Neuronal stem cell (in vitro differentiated cells): ENCODE data around the gene SAMD10.

Source experiments
- DNase-seq: peaks from one replicate; pipeline ENCODE4 v3.0.0-alpha.2; 2013; ENCODE audit warnings: low spot score
- H2AFZ ChIP-seq: one replicate; pipeline ENCODE4 v1.6.1; 2013; ENCODE audit warnings: mild to moderate bottlenecking, low read length, inconsistent platforms
- H2AK5ac ChIP-seq: 2 replicates; pipeline ENCODE4 v1.6.1; 2013; ENCODE audit warnings: low read depth, mild to moderate bottlenecking, inconsistent platforms, low read length, moderate library complexity, mixed read lengths
- H2BK120ac ChIP-seq: 2 replicates; pipeline ENCODE4 v1.6.1; 2013; ENCODE audit warnings: low read depth, mild to moderate bottlenecking, inconsistent platforms, low read length, moderate library complexity, mixed read lengths
- H2BK12ac ChIP-seq: one replicate; pipeline ENCODE4 v1.6.1; 2013; ENCODE audit warnings: low read length, inconsistent platforms
- H2BK15ac ChIP-seq: 2 replicates; pipeline ENCODE4 v1.6.1; 2013; ENCODE audit warnings: mild to moderate bottlenecking, low read length, inconsistent platforms, mixed read lengths
- H2BK5ac ChIP-seq: one replicate; pipeline ENCODE4 v1.6.1; 2013; ENCODE audit warnings: inconsistent platforms, mild to moderate bottlenecking, low read length, moderate library complexity
- H3K14ac ChIP-seq: one replicate; pipeline ENCODE4 v1.6.1; 2013; ENCODE audit warnings: low read length, inconsistent platforms
- H3K18ac ChIP-seq: 2 replicates; pipeline ENCODE4 v1.6.1; 2013; ENCODE audit warnings: low read length, inconsistent platforms
- H3K23ac ChIP-seq: 2 replicates; pipeline ENCODE4 v1.6.1; 2013; ENCODE audit warnings: low read depth, mild to moderate bottlenecking, mixed read lengths, low read length, inconsistent platforms; ENCODE audit not compliant: poor library complexity
- H3K27ac ChIP-seq: replicated peaks from 3 replicates; pipeline ENCODE4 v1.5.1; 2013; ENCODE audit warnings: low read length, inconsistent platforms
- H3K27me3 ChIP-seq, 3 experiments: 2 replicates each; pipeline ENCODE4 v1.6.1; 2013; ENCODE audit warnings: low read length in 3 of 3, mild to moderate bottlenecking in 2 of 3, inconsistent platforms in 1 of 3, low read depth in 1 of 3, mixed read lengths in 1 of 3, moderate library complexity in 1 of 3; ENCODE audit not compliant: control insufficient read depth in 3 of 3, insufficient read depth in 3 of 3
- H3K36me3 ChIP-seq, 2 donors: replicated peaks in 1 of 2; 2 replicates each; pipeline ENCODE4 v1.6.1; 2013; ENCODE audit warnings: low read length in 2 of 2; ENCODE audit not compliant: control insufficient read depth in 2 of 2, insufficient read depth in 2 of 2
- H3K4ac ChIP-seq: 2 replicates; pipeline ENCODE4 v1.6.1; 2013; ENCODE audit warnings: inconsistent platforms, mild to moderate bottlenecking, low read length, moderate library complexity
- H3K4me1 ChIP-seq, 2 donors: 1 replicate in 1 of 2; 2 replicates in 1 of 2; pipeline ENCODE4 v1.6.1; 2013; ENCODE audit warnings: low read length in 2 of 2, low read depth in 1 of 2; ENCODE audit not compliant: control insufficient read depth in 2 of 2, insufficient read depth in 1 of 2
- H3K4me2 ChIP-seq: one replicate; pipeline ENCODE4 v1.6.1; 2013; ENCODE audit warnings: mild to moderate bottlenecking, low read length, inconsistent platforms; ENCODE audit not compliant: insufficient read depth, poor library complexity, severe bottlenecking
- H3K4me3 ChIP-seq, 2 donors: 2 replicates each; pipeline ENCODE4 v1.5.1; 2013; ENCODE audit warnings: low read length in 2 of 2, mild to moderate bottlenecking in 2 of 2, inconsistent platforms in 1 of 2, moderate library complexity in 1 of 2
- H3K79me1 ChIP-seq: one replicate; pipeline ENCODE4 v1.6.1; 2013; ENCODE audit warnings: low read depth, mild to moderate bottlenecking, inconsistent platforms, low read length, moderate library complexity
- H3K9ac ChIP-seq: one replicate; pipeline ENCODE4 v1.6.1; 2013; ENCODE audit warnings: mild to moderate bottlenecking, low read depth, low read length, inconsistent platforms; ENCODE audit not compliant: poor library complexity
- H3K9me3 ChIP-seq, 2 donors: replicated peaks in 1 of 2; 2 replicates each; pipeline versions ENCODE3 to v1.6.1; 2013; ENCODE audit warnings: low read length in 2 of 2, mild to moderate bottlenecking in 2 of 2, inconsistent platforms in 1 of 2, low read depth in 1 of 2, mixed read lengths in 1 of 2, moderate library complexity in 1 of 2; ENCODE audit not compliant: control insufficient read depth in 2 of 2, insufficient read depth in 1 of 2
- H4K8ac ChIP-seq: one replicate; pipeline ENCODE4 v1.6.1; 2013; ENCODE audit warnings: low read depth, mild to moderate bottlenecking, inconsistent platforms, low read length, moderate library complexity
- H4K91ac ChIP-seq: one replicate; pipeline ENCODE4 v1.6.1; 2013; ENCODE audit warnings: low read length, low read depth, mild to moderate bottlenecking, inconsistent platforms; ENCODE audit not compliant: poor library complexity
- WGBS, 2 donors: extraction: QIAGEN DNeasy Blood & Tissue Kit; methylation state at CpG; one replicate each; pipeline ENCODE4 v1.1.7; 2013; ENCODE audit warnings: missing lambda C conversion rate in 2 of 2, mixed read lengths in 1 of 2; ENCODE audit not compliant: insufficient read length in 2 of 2, insufficient replicate concordance in 1 of 2; ENCODE audit errors: extremely low coverage in 2 of 2; 5-methylcytosine and 5-hydroxymethylcytosine counted together

The SAMD10 gene

GRCh38 chr20:64001607-64002011 lies 22.2 kb upstream of the SAMD10 start:
- H2BK120ac ChIP-seq: no peak overlapping the region
- no peak overlapping the region for H3K9ac ChIP-seq
- H2BK15ac ChIP-seq: no peak overlapping the region
- no peak overlapping the region for H3K4me2 ChIP-seq
- no peak overlapping the region for H3K14ac ChIP-seq
- DNase-seq: no peak
- H4K8ac ChIP-seq: no peak overlapping the region
- H3K4ac ChIP-seq: no peak overlapping the region
- H2BK12ac ChIP-seq: no peak overlapping the region
- H3K27me3 ChIP-seq: no peaks in the 10 kb centered on the region
- no peak overlapping the region for H3K4me3 ChIP-seq
- no peak overlapping the region for H3K23ac ChIP-seq
- H2AFZ ChIP-seq: no peak overlapping the region
- H3K4me1 ChIP-seq: no peaks in the 10 kb centered on the region
- no peak overlapping the region for H4K91ac ChIP-seq
- H3K9me3 ChIP-seq: peaks cover 0 to 2% of the 10 kb centered on the region in 2 donors
- peaks cover 1% of the 10 kb centered on the region for H3K79me1 ChIP-seq
- H3K27ac ChIP-seq: no peak overlapping the region
- no peak overlapping the region for H2AK5ac ChIP-seq
- no peak overlapping the region for H2BK5ac ChIP-seq
- no CpG with 5 or more reads among the region's 11 CpGs for WGBS, 2 donors
- peaks cover 49 to 77% of the 10 kb centered on the region in 2 donors for H3K36me3 ChIP-seq
- no peak overlapping the region for H3K18ac ChIP-seq

DNA sequence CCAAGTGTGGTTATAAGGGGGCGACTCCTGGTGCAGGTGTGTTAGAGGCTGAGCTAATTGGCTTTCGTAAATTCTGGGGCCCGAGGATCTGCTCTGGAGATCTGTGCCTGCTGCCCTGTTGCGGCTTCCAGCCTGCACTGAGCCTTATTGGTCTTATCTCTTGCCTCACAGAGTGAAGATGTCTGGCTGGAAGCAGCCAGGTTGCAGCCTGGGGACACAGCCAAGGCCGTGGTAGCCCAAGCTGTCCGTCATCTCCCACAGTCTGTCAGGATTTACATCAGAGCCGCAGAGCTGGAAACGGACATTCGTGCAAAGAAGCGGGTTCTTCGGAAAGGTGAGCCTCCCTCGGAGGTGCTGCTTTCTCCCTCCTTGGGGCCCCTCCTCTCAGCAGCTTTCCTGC lies 21.5 kb upstream of the SAMD10 start:
- H3K4me2 ChIP-seq: no peak overlapping the region
- H2BK120ac ChIP-seq: no peak overlapping the region
- no peak overlapping the region for H4K8ac ChIP-seq
- H2BK15ac ChIP-seq: no peak overlapping the region
- H3K18ac ChIP-seq: no peak overlapping the region
- no peaks in the 10 kb centered on the region for H3K27me3 ChIP-seq
- H4K91ac ChIP-seq: no peak overlapping the region
- no CpG with 5 or more reads among the region's 12 CpGs for WGBS, 2 donors
- no peak overlapping the region for H2BK12ac ChIP-seq
- no peak overlapping the region for H3K27ac ChIP-seq
- H3K79me1 ChIP-seq: no peaks in the 10 kb centered on the region
- peak overlapping the region in 1 of 2 donors; percentile 25 for H3K4me3 ChIP-seq
- no peaks in the 10 kb centered on the region for H3K4me1 ChIP-seq
- H3K9ac ChIP-seq: no peak overlapping the region
- no peak overlapping the region for H2AK5ac ChIP-seq
- no peak overlapping the region for H3K14ac ChIP-seq
- H3K4ac ChIP-seq: no peak overlapping the region
- no peak overlapping the region for H2AFZ ChIP-seq
- no peak overlapping the region for H3K23ac ChIP-seq
- no peak overlapping the region for H2BK5ac ChIP-seq
- peaks cover 50 to 78% of the 10 kb centered on the region in 2 donors for H3K36me3 ChIP-seq
- H3K9me3 ChIP-seq: peaks cover 0 to 2% of the 10 kb centered on the region in 2 donors
- no peak for DNase-seq

- Histone ChIP-seq H3K9me3 (no peaks in the 10 kb centered on the region), H2AK5ac (no peak overlapping the region), H3K27me3 (peaks cover 0 to 3% (median 0%) of the 10 kb centered on the region in 3 experiments), H3K36me3 (peaks cover 20 to 54% of the 10 kb centered on the region in 2 donors), H3K27ac (no peak overlapping the region), H3K4me3 (no peak overlapping the region), H3K14ac (no peak overlapping the region), H3K4ac (no peak overlapping the region), H3K9ac (peak overlapping the region; percentile 30), H2BK15ac (no peak overlapping the region), H4K8ac (no peak overlapping the region), H3K79me1 (peaks cover 10% of the 10 kb centered on the region), H3K4me2 (no peak overlapping the region), H2AFZ (no peak overlapping the region), H3K23ac (no peak overlapping the region), H3K4me1 (peaks cover 11 to 14% of the 10 kb centered on the region in 2 donors), H4K91ac (no peak overlapping the region), H2BK12ac (no peak overlapping the region), H2BK5ac (no peak overlapping the region), H3K18ac (no peak overlapping the region), H2BK120ac (no peak overlapping the region)
- no CpG with 5 or more reads among the region's 14 CpGs for WGBS, 2 donors
- no peak for DNase-seq
These were observed 3.5 kb upstream of the SAMD10 start for GRCh38 chr20:63982937-63983336.

GRCh38 chr20:63980806-63981728 lies 1.6 kb upstream of the SAMD10 start, which contains the start of gene PRPF6:
Gene PRPF6, plus strand, starts transcription at chr20:63981132. Its CDS starts 114 bp downstream, at chr20:63981246.
- whole genome bisulfite sequencing, 2 donors: no CpG with 5 or more reads among the region's 75 CpGs
- peak within 1 kb of the TSS; percentile 99 for H2AK5ac ChIP-seq
- H3K4ac ChIP-seq: peak within 1 kb of the TSS; percentile 91
- peak within 1 kb of the TSS; percentile 93 for H3K9ac ChIP-seq
- H2AFZ ChIP-seq: peak within 1 kb of the TSS; percentile 88
- H3K36me3 ChIP-seq: peaks cover 16 to 37% of the 10 kb centered on the region in 2 donors
- H3K4me3 ChIP-seq: peak within 1 kb of the TSS; percentile 92 to 93
- peak within 1 kb of the TSS; percentile 77 for H2BK5ac ChIP-seq
- peak within 1 kb of the TSS; percentile 96 for H3K14ac ChIP-seq
- peak within 1 kb of the TSS; percentile 98 for H3K23ac ChIP-seq
- H4K8ac ChIP-seq: peak within 1 kb of the TSS; percentile 98
- peak within 1 kb of the TSS; percentile 85 for H3K27ac ChIP-seq
- peak within 1 kb of the TSS; percentile 99 for H3K4me2 ChIP-seq
- peaks cover 0 to 3% (median 0%) of the 10 kb centered on the region in 3 experiments for H3K27me3 ChIP-seq
- no peaks in the 10 kb centered on the region for H3K9me3 ChIP-seq
- H3K4me1 ChIP-seq: peaks cover 11 to 14% of the 10 kb centered on the region in 2 donors
- peak within 1 kb of the TSS; percentile 99 for H2BK12ac ChIP-seq
- H4K91ac ChIP-seq: peak within 1 kb of the TSS; percentile 94
- H3K79me1 ChIP-seq: peaks cover 10% of the 10 kb centered on the region
- H2BK120ac ChIP-seq: peak within 1 kb of the TSS; percentile 95
- peak within 1 kb of the TSS; percentile 97 for H3K18ac ChIP-seq
- DNase-seq: peak; percentile 92
- H2BK15ac ChIP-seq: peak within 1 kb of the TSS; percentile 86
